ENCODE data around the gene TAF6L.

GRCh38 chr11:62775646-62776045 is 4.5 kb downstream of the TAF6L start:
- TF ChIP-seq CTCF (IDR thresholded peaks at IDR 0.05) (no peak), POLR2A (IDR thresholded peaks at IDR 0.05) (no peak)
